Measurements from ENCODE around the gene RCAN2.

Gene RCAN2

DNA sequence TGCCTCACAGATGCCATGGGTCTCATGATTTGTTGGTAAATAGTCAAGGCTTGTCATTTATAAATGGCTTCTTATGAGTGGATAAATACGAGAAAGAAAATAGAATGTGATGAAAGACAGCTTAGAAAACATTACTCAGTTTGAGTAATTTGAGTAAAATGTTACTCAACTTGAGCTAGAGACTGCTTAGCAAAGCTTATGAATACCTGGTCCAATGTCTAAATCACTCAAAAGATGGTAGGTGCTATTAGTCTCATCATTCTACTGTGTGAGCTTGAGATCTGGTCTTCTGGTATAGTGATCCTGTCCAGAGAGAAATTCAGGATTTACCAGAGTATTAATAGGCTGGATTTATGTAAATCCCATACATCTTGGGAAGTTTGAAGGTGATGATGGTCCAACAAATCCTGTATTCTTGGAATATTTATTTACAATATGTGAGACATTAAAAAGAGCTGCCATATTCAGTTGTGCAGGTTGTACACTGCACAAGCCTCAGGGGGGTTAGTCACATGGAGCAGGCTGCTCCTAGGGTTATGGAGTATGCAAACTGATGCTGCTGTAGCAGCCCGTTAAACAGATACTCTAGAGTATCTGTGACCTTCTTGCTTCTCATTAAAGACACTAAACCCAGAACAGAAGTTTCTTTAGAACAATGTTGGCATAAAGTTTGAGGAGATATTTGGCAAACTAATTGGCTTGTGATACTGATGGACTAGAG lies 112.9 kb downstream of the RCAN2 start:
- no peak overlapping the region for H3K27ac ChIP-seq (ENCODE audit: low read length)
- H3K9me3 ChIP-seq (ENCODE audit: control insufficient read depth in 1 of 2, low read length in 2 of 2) = no peaks in the 10 kb centered on the region
- H3K27me3 ChIP-seq (ENCODE audit: low read depth, low read length) = no peaks in the 10 kb centered on the region
- peaks cover 0 to 7% of the 10 kb centered on the region in 2 donors for H3K4me1 ChIP-seq (ENCODE audit: control insufficient read depth in 1 of 2, insufficient read depth in 2 of 2, low read length in 2 of 2)
- no peaks in the 10 kb centered on the region for H3K36me3 ChIP-seq (ENCODE audit: control insufficient read depth in 1 of 2, insufficient read depth in 2 of 2, low read length in 2 of 2)
- H3K4me3 ChIP-seq (ENCODE audit: low read depth in 1 of 2, low read length in 2 of 2) = no peak overlapping the region

DNA sequence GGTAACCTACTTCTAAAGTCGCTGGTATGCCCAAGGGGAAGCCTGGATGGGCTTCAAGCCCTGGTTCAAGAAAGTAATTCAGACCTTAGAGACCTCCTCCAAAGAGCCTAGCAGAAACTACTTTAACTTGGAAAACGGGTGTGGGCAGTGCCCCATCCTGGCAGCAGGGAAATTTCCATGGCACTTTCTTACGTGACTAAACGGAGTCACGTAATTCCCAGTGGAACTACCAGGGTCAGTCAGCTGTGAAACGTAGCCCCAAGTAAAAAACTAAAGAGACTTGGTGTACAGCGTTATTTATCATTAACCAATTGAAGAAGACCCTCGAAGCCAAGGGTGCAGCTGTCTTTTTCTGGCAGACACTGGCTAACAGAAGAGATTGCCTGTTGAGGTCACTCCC lies 114.0 kb downstream of the RCAN2 start:
- H3K4me3 ChIP-seq (ENCODE audit: low read depth in 1 of 2, low read length in 2 of 2) = no peak overlapping the region
- no peaks in the 10 kb centered on the region for H3K9me3 ChIP-seq (ENCODE audit: control insufficient read depth in 1 of 2, low read length in 2 of 2)
- H3K4me1 ChIP-seq (ENCODE audit: control insufficient read depth in 1 of 2, insufficient read depth in 2 of 2, low read length in 2 of 2) = peaks cover 0 to 7% of the 10 kb centered on the region in 2 donors
- H3K27ac ChIP-seq (ENCODE audit: low read length) = no peak overlapping the region
- H3K27me3 ChIP-seq (ENCODE audit: low read depth, low read length) = no peaks in the 10 kb centered on the region
- H3K36me3 ChIP-seq (ENCODE audit: control insufficient read depth in 1 of 2, insufficient read depth in 2 of 2, low read length in 2 of 2) = no peaks in the 10 kb centered on the region

DNA sequence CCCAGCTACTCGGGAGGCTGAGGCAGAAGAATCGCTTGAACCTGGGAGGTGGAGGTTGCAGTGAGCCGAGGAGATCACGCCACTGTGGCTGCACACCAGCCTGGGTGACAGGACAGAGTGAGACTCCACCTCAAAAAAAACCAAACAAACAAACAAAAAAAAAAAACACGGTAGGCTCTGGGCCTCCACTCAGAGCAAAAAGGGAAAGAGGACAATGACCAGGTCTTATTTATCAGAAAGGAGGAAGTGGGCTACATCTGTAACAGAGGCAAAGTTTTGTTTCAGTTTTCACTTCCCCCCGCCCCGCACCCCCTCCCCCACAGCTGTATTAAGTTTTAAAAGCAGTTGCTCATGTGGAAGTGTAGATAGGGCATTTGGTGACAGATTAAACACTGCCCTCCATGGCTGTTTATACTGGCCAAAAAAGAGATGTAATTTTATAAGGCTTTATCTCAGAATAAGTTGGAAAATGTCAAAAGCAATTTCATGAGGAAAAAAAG lies 114.6 kb downstream of the RCAN2 start:
- Histone ChIP-seq H3K27ac (ENCODE audit: low read length) (no peak overlapping the region), H3K4me1 (ENCODE audit: control insufficient read depth in 1 of 2, insufficient read depth in 2 of 2, low read length in 2 of 2) (peaks cover 0 to 7% of the 10 kb centered on the region in 2 donors), H3K36me3 (ENCODE audit: control insufficient read depth in 1 of 2, insufficient read depth in 2 of 2, low read length in 2 of 2) (no peaks in the 10 kb centered on the region), H3K9me3 (ENCODE audit: control insufficient read depth in 1 of 2, low read length in 2 of 2) (no peaks in the 10 kb centered on the region), H3K4me3 (ENCODE audit: low read depth in 1 of 2, low read length in 2 of 2) (no peak overlapping the region), H3K27me3 (ENCODE audit: low read depth, low read length) (no peaks in the 10 kb centered on the region)

DNA sequence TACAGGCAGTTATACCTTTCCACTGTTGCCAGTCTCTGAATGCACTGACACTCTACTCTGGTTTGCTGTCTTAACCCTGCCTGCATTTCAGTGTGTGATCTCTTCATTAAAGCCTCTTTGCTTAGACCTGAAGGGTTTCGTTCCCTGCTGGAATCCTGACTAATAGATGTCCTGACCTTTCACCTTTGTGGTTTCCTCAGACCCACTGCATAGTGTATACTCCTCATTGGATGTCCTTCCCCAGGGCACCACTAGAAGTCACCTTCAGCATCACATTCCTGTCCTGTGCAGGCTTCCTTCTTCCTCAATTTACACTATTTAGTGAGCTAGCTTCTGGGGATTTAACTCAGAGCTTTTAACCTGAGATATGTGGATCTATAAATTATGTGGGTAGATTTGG lies 120.6 kb downstream of the RCAN2 start:
- Histone ChIP-seq H3K27ac (ENCODE audit: low read length) (no peak overlapping the region), H3K4me1 (ENCODE audit: control insufficient read depth in 1 of 2, insufficient read depth in 2 of 2, low read length in 2 of 2) (no peaks in the 10 kb centered on the region), H3K4me3 (ENCODE audit: low read depth in 1 of 2, low read length in 2 of 2) (no peak overlapping the region), H3K36me3 (ENCODE audit: control insufficient read depth in 1 of 2, insufficient read depth in 2 of 2, low read length in 2 of 2) (no peaks in the 10 kb centered on the region), H3K9me3 (ENCODE audit: control insufficient read depth in 1 of 2, low read length in 2 of 2) (no peaks in the 10 kb centered on the region), H3K27me3 (ENCODE audit: low read depth, low read length) (no peaks in the 10 kb centered on the region)

DNA sequence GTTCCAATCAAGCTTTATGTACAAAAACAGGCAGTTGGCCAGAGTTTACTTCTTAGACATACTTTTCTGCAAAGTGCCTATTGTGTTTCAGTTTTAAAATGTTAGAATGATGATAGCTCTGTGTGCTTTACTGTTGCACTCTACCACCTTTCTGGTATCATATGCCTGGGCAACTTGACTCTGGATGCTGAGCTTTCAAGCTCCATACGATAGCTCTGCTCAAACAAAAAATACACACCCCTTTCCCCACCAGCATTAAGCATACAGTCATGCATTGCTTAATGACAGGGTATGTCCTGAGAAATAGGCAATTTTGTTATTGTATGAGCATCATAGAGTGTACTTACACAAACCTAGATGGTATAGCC lies 123.1 kb downstream of the RCAN2 start:
- H3K27me3 ChIP-seq (ENCODE audit: low read depth, low read length) = no peaks in the 10 kb centered on the region
- H3K4me1 ChIP-seq (ENCODE audit: control insufficient read depth in 1 of 2, insufficient read depth in 2 of 2, low read length in 2 of 2) = no peaks in the 10 kb centered on the region
- H3K9me3 ChIP-seq (ENCODE audit: control insufficient read depth in 1 of 2, low read length in 2 of 2) = no peaks in the 10 kb centered on the region
- no peak overlapping the region for H3K27ac ChIP-seq (ENCODE audit: low read length)
- no peak overlapping the region for H3K4me3 ChIP-seq (ENCODE audit: low read depth in 1 of 2, low read length in 2 of 2)
- H3K36me3 ChIP-seq (ENCODE audit: control insufficient read depth in 1 of 2, insufficient read depth in 2 of 2, low read length in 2 of 2) = no peaks in the 10 kb centered on the region

DNA sequence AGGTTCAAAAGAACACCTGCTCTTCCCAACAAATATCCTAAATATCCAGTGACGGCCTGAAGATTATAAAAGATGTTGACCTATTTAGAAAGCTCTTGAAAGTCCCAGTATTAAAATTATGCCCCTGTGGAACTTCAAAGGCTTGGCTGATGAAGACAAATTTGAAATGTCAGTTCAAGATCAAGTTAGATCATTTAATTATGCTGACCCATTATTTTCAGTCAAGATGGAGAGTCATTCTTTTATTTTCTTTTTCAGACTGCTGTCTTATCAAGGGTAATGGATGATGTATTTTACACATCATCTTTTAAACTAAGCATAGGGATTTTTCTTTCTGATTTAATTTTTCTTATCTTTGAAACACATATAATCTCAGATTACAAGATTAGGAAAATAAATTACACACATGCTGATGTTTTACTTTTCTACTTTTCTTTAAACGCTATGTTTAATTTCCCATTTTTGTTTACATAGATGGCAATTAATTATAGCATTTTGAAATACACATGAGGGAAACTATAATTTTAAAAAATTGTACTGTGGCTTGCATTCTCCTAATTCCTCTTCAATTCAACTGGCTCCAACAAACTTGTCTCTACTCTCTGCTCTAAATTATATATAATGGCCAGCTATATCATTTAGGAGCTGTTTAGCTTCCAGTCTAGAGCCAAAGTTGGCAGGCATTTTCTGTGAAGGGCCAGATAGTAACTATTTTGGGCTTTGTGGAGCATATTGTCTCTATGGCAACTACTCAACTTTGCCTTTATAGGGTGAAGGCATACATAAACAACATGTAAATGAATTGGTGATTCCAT lies 123.7 kb downstream of the RCAN2 start:
- no peaks in the 10 kb centered on the region for H3K4me1 ChIP-seq (ENCODE audit: control insufficient read depth in 1 of 2, insufficient read depth in 2 of 2, low read length in 2 of 2)
- no peaks in the 10 kb centered on the region for H3K9me3 ChIP-seq (ENCODE audit: control insufficient read depth in 1 of 2, low read length in 2 of 2)
- no peaks in the 10 kb centered on the region for H3K27me3 ChIP-seq (ENCODE audit: low read depth, low read length)
- no peak overlapping the region for H3K27ac ChIP-seq (ENCODE audit: low read length)
- no peak overlapping the region for H3K4me3 ChIP-seq (ENCODE audit: low read depth in 1 of 2, low read length in 2 of 2)
- no peaks in the 10 kb centered on the region for H3K36me3 ChIP-seq (ENCODE audit: control insufficient read depth in 1 of 2, insufficient read depth in 2 of 2, low read length in 2 of 2)

DNA sequence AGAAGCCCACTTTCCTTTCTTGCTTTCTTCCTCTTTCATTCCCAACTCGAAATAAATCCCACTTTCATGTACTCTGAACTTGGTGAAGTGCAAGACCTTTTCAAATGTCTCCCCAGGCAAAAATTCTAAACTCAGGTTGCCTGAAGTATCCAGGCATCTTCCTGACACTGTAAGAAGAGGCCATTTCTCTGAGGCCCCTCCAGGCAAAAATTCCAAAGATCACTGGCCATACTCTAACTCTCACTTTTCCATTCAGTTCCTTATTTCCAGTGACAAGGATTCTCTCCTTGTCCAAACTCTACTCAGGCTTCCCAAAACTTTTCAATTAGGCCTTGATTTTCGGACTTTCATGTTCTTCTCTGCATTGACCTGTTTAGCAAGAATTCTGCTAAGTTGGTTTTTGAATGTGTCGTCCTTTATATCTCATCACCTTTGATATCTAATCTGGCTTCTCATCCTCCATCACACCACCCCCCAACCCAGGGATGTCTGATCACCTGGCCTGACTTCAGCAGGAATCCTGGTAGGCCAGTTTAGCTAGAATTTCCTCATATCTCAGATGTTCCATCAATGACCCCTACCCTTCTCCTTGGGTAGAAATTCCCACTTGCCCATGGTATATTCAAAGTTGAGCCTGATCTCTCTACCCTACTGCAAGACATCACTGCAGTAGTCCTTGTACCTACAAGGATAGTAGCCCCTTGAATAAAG lies 124.9 kb downstream of the RCAN2 start:
- H3K36me3 ChIP-seq (ENCODE audit: control insufficient read depth in 1 of 2, insufficient read depth in 2 of 2, low read length in 2 of 2) = no peaks in the 10 kb centered on the region
- no peak overlapping the region for H3K4me3 ChIP-seq (ENCODE audit: low read depth in 1 of 2, low read length in 2 of 2)
- no peaks in the 10 kb centered on the region for H3K4me1 ChIP-seq (ENCODE audit: control insufficient read depth in 1 of 2, insufficient read depth in 2 of 2, low read length in 2 of 2)
- no peaks in the 10 kb centered on the region for H3K27me3 ChIP-seq (ENCODE audit: low read depth, low read length)
- no peaks in the 10 kb centered on the region for H3K9me3 ChIP-seq (ENCODE audit: control insufficient read depth in 1 of 2, low read length in 2 of 2)
- H3K27ac ChIP-seq (ENCODE audit: low read length) = no peak overlapping the region

DNA sequence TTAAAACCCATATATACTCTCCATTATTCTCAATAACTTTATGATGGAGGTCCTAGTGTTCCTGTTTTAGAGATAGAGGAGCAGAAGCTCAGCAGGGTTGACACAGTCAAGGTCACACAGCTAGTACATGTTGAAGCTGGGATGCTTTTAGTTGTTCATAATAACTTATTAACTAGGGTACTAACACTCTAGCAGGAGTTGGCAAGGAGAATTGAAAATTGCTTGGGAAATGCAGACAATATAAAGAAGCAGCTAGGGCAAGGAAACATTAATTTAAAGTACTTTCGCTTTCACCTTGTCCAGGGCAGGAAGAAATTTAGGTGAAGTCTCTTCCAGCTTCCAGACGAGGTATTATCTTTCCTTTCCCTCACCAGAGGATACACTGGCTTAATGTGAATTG lies 133.7 kb downstream of the RCAN2 start:
- no peaks in the 10 kb centered on the region for H3K36me3 ChIP-seq (ENCODE audit: control insufficient read depth in 1 of 2, insufficient read depth in 2 of 2, low read length in 2 of 2)
- no peaks in the 10 kb centered on the region for H3K9me3 ChIP-seq (ENCODE audit: control insufficient read depth in 1 of 2, low read length in 2 of 2)
- no peaks in the 10 kb centered on the region for H3K27me3 ChIP-seq (ENCODE audit: low read depth, low read length)
- peaks cover 0 to 17% of the 10 kb centered on the region in 2 donors for H3K4me1 ChIP-seq (ENCODE audit: control insufficient read depth in 1 of 2, insufficient read depth in 2 of 2, low read length in 2 of 2)
- no peak overlapping the region for H3K4me3 ChIP-seq (ENCODE audit: low read depth in 1 of 2, low read length in 2 of 2)
- no peak overlapping the region for H3K27ac ChIP-seq (ENCODE audit: low read length)

DNA sequence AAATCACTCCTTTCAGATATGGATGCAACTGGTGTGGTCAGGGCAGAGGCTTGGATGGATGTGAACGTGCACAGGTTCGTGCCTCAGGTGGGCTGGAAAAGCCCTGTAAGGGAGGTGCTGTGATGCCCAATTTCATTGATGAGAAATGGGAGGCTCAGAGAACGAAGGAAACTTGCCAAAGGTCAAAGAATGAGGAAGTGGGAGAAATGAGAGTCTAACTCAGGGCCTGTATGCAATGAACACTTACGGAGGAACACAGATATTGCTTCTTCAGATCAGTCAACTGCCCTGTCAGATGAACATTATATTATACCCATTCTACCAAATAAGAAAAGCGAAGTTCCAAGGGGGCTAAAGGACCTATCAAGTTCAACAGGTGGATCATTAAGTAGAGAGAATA lies 134.7 kb downstream of the RCAN2 start:
- Histone ChIP-seq H3K4me1 (ENCODE audit: control insufficient read depth in 1 of 2, insufficient read depth in 2 of 2, low read length in 2 of 2) (peaks cover 0 to 17% of the 10 kb centered on the region in 2 donors), H3K27ac (ENCODE audit: low read length) (no peak overlapping the region)

DNA sequence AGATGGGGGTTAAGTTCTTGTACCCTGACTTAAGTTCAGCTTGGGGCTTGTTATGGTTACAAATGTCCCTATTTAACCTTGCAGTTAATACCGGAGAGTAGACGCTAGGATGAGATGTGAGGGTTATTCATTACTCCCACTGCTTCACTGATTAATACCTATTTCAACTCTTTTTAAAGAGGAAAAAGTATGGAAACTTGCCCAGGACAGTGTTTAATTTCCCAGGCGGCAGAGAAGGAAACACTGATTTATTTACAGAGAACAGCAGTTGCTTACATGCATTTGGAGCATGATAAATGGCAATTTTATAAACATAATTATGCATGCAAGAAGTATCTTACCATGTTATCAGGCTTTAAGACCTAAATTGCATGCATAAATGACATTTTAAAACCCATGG lies 137.7 kb downstream of the RCAN2 start:
- Histone ChIP-seq H3K4me1 (ENCODE audit: control insufficient read depth in 1 of 2, insufficient read depth in 2 of 2, low read length in 2 of 2) (peaks cover 0 to 17% of the 10 kb centered on the region in 2 donors), H3K27me3 (ENCODE audit: low read depth, low read length) (no peaks in the 10 kb centered on the region), H3K4me3 (ENCODE audit: low read depth in 1 of 2, low read length in 2 of 2) (no peak overlapping the region), H3K36me3 (ENCODE audit: control insufficient read depth in 1 of 2, insufficient read depth in 2 of 2, low read length in 2 of 2) (no peaks in the 10 kb centered on the region), H3K27ac (ENCODE audit: low read length) (no peak overlapping the region), H3K9me3 (ENCODE audit: control insufficient read depth in 1 of 2, low read length in 2 of 2) (no peaks in the 10 kb centered on the region)

More for the DNA sequence above, 134.7 kb downstream of the RCAN2 start:
- Histone ChIP-seq H3K36me3 (ENCODE audit: control insufficient read depth in 1 of 2, insufficient read depth in 2 of 2, low read length in 2 of 2) (no peaks in the 10 kb centered on the region), H3K4me3 (ENCODE audit: low read depth in 1 of 2, low read length in 2 of 2) (no peak overlapping the region), H3K9me3 (ENCODE audit: control insufficient read depth in 1 of 2, low read length in 2 of 2) (no peaks in the 10 kb centered on the region), H3K27me3 (ENCODE audit: low read depth, low read length) (no peaks in the 10 kb centered on the region)

DNA sequence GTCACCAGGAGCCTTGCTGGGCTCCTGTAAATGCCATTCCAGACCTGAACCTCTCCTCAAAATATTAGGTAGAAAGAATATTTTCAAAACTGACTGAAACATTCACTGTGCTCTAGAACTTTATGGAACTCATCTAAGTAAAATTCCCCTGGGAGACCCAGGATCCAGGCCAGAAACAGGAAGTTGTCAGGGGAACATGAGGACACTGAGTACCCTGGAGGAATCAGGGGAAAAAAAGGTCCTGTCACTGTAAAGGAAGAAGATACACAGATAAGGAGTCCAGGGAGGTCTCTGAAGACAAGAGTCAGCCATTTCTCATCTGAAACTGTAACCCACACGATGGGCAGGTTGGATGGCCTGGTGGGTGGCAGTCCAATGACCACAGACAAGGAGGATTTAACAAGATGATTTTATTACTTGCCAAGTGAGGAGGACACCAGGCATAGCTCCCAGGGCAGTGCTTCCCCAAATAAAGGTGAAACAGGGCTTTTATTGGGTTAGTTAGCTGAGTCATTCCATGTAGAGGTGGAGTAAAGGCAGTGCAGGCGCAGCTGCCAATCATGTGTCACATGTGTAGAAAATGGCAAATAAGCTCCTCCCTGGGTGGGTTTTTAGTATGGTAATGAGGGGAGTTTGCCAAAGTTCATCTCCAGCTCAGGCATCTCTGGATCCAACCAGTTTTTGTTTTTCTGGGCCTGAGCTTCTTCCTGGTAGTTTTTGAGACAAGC lies 138.5 kb downstream of the RCAN2 start:
- Histone ChIP-seq H3K4me1 (ENCODE audit: control insufficient read depth in 1 of 2, insufficient read depth in 2 of 2, low read length in 2 of 2) (peaks cover 0 to 17% of the 10 kb centered on the region in 2 donors), H3K4me3 (ENCODE audit: low read depth in 1 of 2, low read length in 2 of 2) (no peak overlapping the region), H3K27me3 (ENCODE audit: low read depth, low read length) (no peaks in the 10 kb centered on the region), H3K27ac (ENCODE audit: low read length) (no peak overlapping the region), H3K36me3 (ENCODE audit: control insufficient read depth in 1 of 2, insufficient read depth in 2 of 2, low read length in 2 of 2) (no peaks in the 10 kb centered on the region), H3K9me3 (ENCODE audit: control insufficient read depth in 1 of 2, low read length in 2 of 2) (no peaks in the 10 kb centered on the region)

Measured in muscle layer of duodenum (tissue), 2 donors.